Ishikawa (cell line): Measurements from ENCODE around the gene CNNM1.

Source experiments
- CEBPB ChIP-seq: IDR thresholded peaks from 2 replicates; pipeline ENCODE4 v1.6.1; 2012
- CREB1 ChIP-seq: IDR thresholded peaks from 2 replicates; pipeline ENCODE4 v1.6.1; 2012; ENCODE audit warnings: low read depth
- EGR1 ChIP-seq: IDR thresholded peaks from 2 replicates; pipeline ENCODE4 v1.6.1; 2012
- EP300 ChIP-seq: IDR thresholded peaks from 2 replicates; pipeline ENCODE4 v1.6.1; 2012; ENCODE audit warnings: borderline replicate concordance
- FOXM1 ChIP-seq: IDR thresholded peaks from 2 replicates; pipeline ENCODE4 v1.6.1; 2012; ENCODE audit warnings: low read depth, borderline replicate concordance
- MAX ChIP-seq: IDR thresholded peaks from 2 replicates; pipeline ENCODE4 v1.6.1; 2012
- NFIC ChIP-seq: IDR thresholded peaks from 2 replicates; pipeline ENCODE4 v1.6.1; 2012
- RAD21 ChIP-seq: IDR thresholded peaks from 2 replicates; pipeline ENCODE4 v1.6.1; 2012; ENCODE audit warnings: low read depth
- REST ChIP-seq: IDR thresholded peaks from 2 replicates; pipeline ENCODE4 v1.6.1; 2012; ENCODE audit warnings: low read depth, mild to moderate bottlenecking
- TAF1 ChIP-seq: IDR thresholded peaks from 2 replicates; pipeline ENCODE4 v1.6.1; 2012; ENCODE audit warnings: low read depth, mild to moderate bottlenecking
- TCF12 ChIP-seq: IDR thresholded peaks from 2 replicates; pipeline ENCODE4 v1.6.1; 2012; ENCODE audit warnings: low read depth
- TEAD4 ChIP-seq: IDR thresholded peaks from 2 replicates; pipeline ENCODE4 v1.6.1; 2012
- USF1 ChIP-seq: IDR thresholded peaks from 2 replicates; pipeline ENCODE4 v1.6.1; 2012
- YY1 ChIP-seq: IDR thresholded peaks from 2 replicates; pipeline ENCODE4 v1.6.1; 2012; ENCODE audit warnings: low read depth
- ZBTB7A ChIP-seq: IDR thresholded peaks from 2 replicates; pipeline ENCODE4 v1.6.1; 2012; ENCODE audit warnings: low read depth

Gene CNNM1

GRCh38 chr10:99316374-99316773 lies 12.8 kb upstream of the CNNM1 start:
- TF ChIP-seq ZBTB7A (no peak), YY1 (no peak), REST (no peak), FOXM1 (no peak), TEAD4 (no peak), CEBPB (no peak), EP300 (no peak), TCF12 (no peak), RAD21 (no peak), NFIC (no peak), MAX (no peak), CREB1 (no peak), TAF1 (no peak), EGR1 (no peak), USF1 (no peak)

GRCh38 chr10:99318048-99318447 lies 11.1 kb upstream of the CNNM1 start:
- TF ChIP-seq FOXM1: no peak
- no peak for TF ChIP-seq ZBTB7A
- TF ChIP-seq TCF12: no peak
- TF ChIP-seq TEAD4: no peak
- TF ChIP-seq YY1: no peak
- no peak for TF ChIP-seq CREB1
- TF ChIP-seq USF1: no peak
- no peak for TF ChIP-seq REST
- no peak for TF ChIP-seq EP300
- TF ChIP-seq CEBPB: no peak
- TF ChIP-seq TAF1: no peak
- TF ChIP-seq EGR1: no peak
- TF ChIP-seq NFIC: no peak
- TF ChIP-seq MAX: no peak
- no peak for TF ChIP-seq RAD21

GRCh38 chr10:99318475-99318874 lies 10.7 kb upstream of the CNNM1 start:
- TF ChIP-seq CEBPB (no peak), TCF12 (no peak), REST (no peak), RAD21 (no peak), USF1 (no peak), NFIC (no peak)

- TF ChIP-seq REST: no peak
- no peak for TF ChIP-seq ZBTB7A
- no peak for TF ChIP-seq RAD21
- no peak for TF ChIP-seq FOXM1
Observed at GRCh38 chr10:99325281-99325680, 3.9 kb upstream of the CNNM1 start.
